AG04450 (cell line): ENCODE data around the gene NOX4. TPM values are rescaled to one million over a fixed set of nuclear protein-coding genes. Genes with fewer than 3 reads are reported as not detected.
"Not testable (repeated sequence)": the region's sequence is repeated elsewhere in the genome, so short reads cannot be mapped to it uniquely, and the experiment has no call there.

Source experiments
- CTCF ChIA-PET: fragments of 300-600, 350-600 bp; formaldehyde crosslinking; extraction: SDS; loops from one replicate; lab custom pipeline; 2022; ENCODE audit warnings: antibody characterized with exemption, inconsistent platforms; lab: Charles Lee
- POLR2A ChIA-PET: fragments of 350-600 bp; formaldehyde crosslinking; extraction: SDS; loops from one replicate; lab custom pipeline; 2021; ENCODE audit warnings: antibody characterized with exemption, inconsistent platforms; lab: Yijun Ruan, JAX
- DNase-seq: peaks from one replicate; pipeline ENCODE4 v3.0.0-alpha.2; 2011; ENCODE audit warnings: low read depth, low spot score
- H3K27ac ChIP-seq: one replicate; pipeline ENCODE4 v1.5.1; 2012; ENCODE audit warnings: low read depth, low read length, control low read depth
- H3K27me3 ChIP-seq: one replicate; pipeline ENCODE4 v1.6.0; 2012; ENCODE audit warnings: low read length; ENCODE audit not compliant: control insufficient read depth, insufficient read depth
- H3K4me3 ChIP-seq: 2 replicates; pipeline ENCODE4 v1.5.1; 2011; ENCODE audit warnings: mild to moderate bottlenecking, low read depth, low read length, control low read depth
- H3K9me3 ChIP-seq: 2 replicates; pipeline ENCODE4 v1.5.1; 2012; ENCODE audit warnings: low read length; ENCODE audit not compliant: control insufficient read depth, insufficient read depth
- polyA plus RNA-seq: library from polyadenylated mRNA; depleted of rRNA; stranded (reverse); fragments of >200 nt; gene quantifications from 2 replicates; pipeline ENCODE4 v1.2.3, GENCODE V29; 2011
- TF ChIP-seq, protein P1 (sequence below): IDR thresholded peaks from 2 replicates; pipeline ENCODE4 v1.5.1; 2011; ENCODE audit warnings: low read depth, low read length, control low read depth, inconsistent platforms

Gene NOX4
- polyA plus RNA-seq, 1 experiment = 5.1 TPM

- DNase-seq, POLR2A ChIA-PET, CTCF ChIA-PET, H3K4me3 ChIP-seq, H3K9me3 ChIP-seq, H3K27ac ChIP-seq, H3K27me3 ChIP-seq: not testable (repeated sequence)
Observed at GRCh38 chr11:89337100-89337650, 154.0 kb downstream of the NOX4 start.

DNA sequence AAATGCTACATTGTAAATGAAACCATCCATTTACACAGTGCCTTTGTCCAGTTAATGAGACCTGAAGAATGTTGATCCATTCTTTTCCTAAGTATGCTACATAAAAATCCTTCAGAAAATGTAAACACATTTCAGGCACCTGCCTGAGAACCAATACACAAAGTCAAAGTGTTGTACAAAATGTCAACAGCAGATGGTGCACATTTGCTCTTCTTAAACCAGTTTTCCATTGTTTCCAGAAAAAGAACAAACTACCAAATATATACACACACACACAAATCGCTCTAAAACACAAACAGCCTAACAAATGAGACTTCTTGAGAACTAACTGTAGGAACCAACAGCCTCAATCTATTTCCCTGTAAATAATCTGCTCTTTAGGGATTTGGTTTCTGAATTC is 157.5 kb downstream of the NOX4 start:
- H3K9me3 ChIP-seq, H3K27me3 ChIP-seq, DNase-seq, POLR2A ChIA-PET, H3K27ac ChIP-seq, H3K4me3 ChIP-seq: not testable (repeated sequence)
- CTCF ChIA-PET = interaction anchor here (1.1 to 1.6 kb wide), 2 partner anchors 281 to 283 kb away, joined by 3 to 4 read pairs; no protein-coding TSS in a partner anchor
- TF ChIP-seq, protein P1, sequence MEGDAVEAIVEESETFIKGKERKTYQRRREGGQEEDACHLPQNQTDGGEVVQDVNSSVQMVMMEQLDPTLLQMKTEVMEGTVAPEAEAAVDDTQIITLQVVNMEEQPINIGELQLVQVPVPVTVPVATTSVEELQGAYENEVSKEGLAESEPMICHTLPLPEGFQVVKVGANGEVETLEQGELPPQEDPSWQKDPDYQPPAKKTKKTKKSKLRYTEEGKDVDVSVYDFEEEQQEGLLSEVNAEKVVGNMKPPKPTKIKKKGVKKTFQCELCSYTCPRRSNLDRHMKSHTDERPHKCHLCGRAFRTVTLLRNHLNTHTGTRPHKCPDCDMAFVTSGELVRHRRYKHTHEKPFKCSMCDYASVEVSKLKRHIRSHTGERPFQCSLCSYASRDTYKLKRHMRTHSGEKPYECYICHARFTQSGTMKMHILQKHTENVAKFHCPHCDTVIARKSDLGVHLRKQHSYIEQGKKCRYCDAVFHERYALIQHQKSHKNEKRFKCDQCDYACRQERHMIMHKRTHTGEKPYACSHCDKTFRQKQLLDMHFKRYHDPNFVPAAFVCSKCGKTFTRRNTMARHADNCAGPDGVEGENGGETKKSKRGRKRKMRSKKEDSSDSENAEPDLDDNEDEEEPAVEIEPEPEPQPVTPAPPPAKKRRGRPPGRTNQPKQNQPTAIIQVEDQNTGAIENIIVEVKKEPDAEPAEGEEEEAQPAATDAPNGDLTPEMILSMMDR = peak; percentile 34

DNA sequence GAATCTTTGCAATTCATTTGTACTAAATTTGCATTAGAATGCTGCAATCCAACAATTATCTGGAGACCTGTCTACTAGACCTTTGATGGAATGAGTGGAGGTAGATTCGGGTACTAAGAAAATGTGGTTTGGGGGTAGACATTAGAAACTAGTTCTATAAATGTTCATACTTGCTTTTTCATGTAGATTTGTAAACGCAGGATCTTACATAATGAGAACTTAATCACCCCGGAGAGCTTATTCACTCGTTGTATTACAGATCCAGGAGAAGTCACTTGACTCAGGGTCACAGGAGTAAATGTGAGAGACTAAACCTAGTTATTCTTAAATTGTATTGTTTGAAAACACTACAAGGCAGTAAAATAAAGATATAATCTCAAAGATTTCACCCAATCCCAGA is 159.2 kb downstream of the NOX4 start:
- CTCF ChIA-PET, H3K27ac ChIP-seq, H3K9me3 ChIP-seq, DNase-seq, H3K27me3 ChIP-seq, H3K4me3 ChIP-seq: not testable (repeated sequence)
- POLR2A ChIA-PET = interaction anchor here (0.6 kb wide), 1 partner anchor 49 kb away, joined by 3 read pairs; no protein-coding TSS in a partner anchor

DNA sequence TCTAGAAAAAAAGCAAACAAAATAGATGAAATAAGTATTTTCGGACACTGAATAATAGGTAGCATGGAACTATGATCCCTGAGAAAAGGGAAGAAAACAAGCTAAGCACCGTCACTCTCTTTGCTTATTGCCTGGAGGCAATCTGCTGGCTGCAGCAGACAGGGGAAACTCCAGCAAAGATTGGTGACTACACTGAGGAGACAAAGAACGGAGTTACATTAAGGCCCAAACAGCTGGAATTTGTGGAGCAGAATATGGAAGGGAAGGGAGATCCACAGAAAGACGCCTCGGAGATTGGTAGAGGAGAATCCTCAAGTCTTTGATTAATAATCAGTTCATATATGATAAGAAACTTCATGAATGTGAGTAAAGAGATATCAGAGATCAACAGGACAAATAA is 163.3 kb downstream of the NOX4 start:
- Histone ChIP-seq H3K9me3 (no peaks in the 10 kb centered on the region), H3K4me3 (no peak overlapping the region), H3K27ac (no peak overlapping the region), H3K27me3 (no peaks in the 10 kb centered on the region)
- ChIA-PET POLR2A (no interaction called here), CTCF (no interaction called here)
- DNase-seq = no peak
- TF ChIP-seq, protein P1 = no peak

DNA sequence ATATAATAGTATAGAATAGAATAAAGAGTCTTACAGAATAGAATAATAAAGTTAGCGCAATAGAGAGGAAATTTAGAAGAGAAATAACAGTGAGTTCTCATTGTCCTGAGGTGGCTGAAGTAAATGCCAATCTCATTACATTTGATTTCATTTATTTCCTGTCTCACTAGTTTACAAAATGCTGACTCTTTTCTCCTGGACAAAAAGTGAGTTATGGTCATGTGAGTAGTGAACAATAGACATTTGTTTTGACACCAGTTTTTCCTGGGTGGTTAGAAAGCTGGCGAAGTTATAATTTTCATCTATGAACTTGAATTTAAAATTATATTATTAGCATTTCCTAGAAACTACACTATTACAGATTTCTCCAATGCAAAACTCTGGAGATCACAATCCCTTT is 169.8 kb downstream of the NOX4 start:
- H3K27ac ChIP-seq = no peak overlapping the region
- ChIA-PET POLR2A (no interaction called here), CTCF (no interaction called here)
- H3K4me3 ChIP-seq = no peak overlapping the region
- no peak for DNase-seq
- TF ChIP-seq, protein P1 = no peak
- no peaks in the 10 kb centered on the region for H3K9me3 ChIP-seq
- H3K27me3 ChIP-seq = no peaks in the 10 kb centered on the region

GRCh38 chr11:89310607-89311006 is 180.6 kb downstream of the NOX4 start:
- DNase-seq, H3K9me3 ChIP-seq, H3K27ac ChIP-seq, H3K27me3 ChIP-seq, H3K4me3 ChIP-seq, CTCF ChIA-PET, POLR2A ChIA-PET: not testable (repeated sequence)

DNA sequence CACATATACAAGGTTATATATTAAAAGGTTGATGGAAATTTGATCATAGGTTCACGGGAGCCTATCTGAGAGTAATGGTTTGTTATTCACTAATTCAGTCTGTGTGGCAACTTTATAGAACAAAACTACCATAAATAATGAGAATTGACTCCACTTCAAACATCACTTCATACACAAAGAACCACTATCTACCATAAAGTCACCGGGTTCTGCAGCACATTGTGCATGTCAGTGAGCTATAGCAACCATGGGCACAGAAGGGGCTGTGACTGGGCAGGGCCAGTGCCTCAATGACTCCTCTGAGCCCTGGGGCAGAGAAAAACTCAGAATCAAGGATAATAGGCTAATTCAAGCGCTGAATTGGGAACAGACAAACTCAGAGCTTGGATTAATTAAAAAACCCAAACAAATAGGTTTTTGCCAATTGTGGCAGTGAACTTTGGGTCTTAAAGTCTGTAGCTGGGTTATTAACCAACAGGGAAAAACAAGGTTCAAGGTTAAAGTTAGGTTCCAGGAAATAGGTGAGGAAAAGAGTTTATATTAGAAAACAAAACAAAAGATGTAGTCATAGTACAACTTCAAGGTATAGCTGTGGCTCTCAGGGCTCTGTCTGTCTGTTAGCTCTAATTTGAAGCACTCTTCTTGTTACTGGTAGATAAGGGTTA is 181.7 kb downstream of the NOX4 start:
- H3K9me3 ChIP-seq, H3K27ac ChIP-seq, POLR2A ChIA-PET, H3K4me3 ChIP-seq, DNase-seq, CTCF ChIA-PET, H3K27me3 ChIP-seq: not testable (repeated sequence)

GRCh38 chr11:89308272-89308671 is 182.9 kb downstream of the NOX4 start:
- H3K27me3 ChIP-seq, CTCF ChIA-PET, POLR2A ChIA-PET, H3K4me3 ChIP-seq, H3K27ac ChIP-seq, DNase-seq, H3K9me3 ChIP-seq: not testable (repeated sequence)

GRCh38 chr11:89303029-89303428 is 188.1 kb downstream of the NOX4 start:
- H3K27me3 ChIP-seq, CTCF ChIA-PET, POLR2A ChIA-PET, H3K9me3 ChIP-seq, DNase-seq, H3K4me3 ChIP-seq, H3K27ac ChIP-seq: not testable (repeated sequence)
